IPS-18c (cell line): ENCODE results near the gene B3GNT9.

Experiments used
- H3K4me3 ChIP-seq: 2 replicates; pipeline ENCODE4 v1.7.0; 2013; ENCODE audit warnings: low read depth, mild to moderate bottlenecking, low read length, moderate library complexity; ENCODE audit not compliant: insufficient read depth
- H3K9me3 ChIP-seq: one replicate; pipeline ENCODE4 v1.6.1; 2013; ENCODE audit warnings: mild to moderate bottlenecking, low read length, moderate library complexity; ENCODE audit not compliant: control insufficient read depth, insufficient read depth

The B3GNT9 gene

GRCh38 chr16:67173808-67174705 lies 23.3 kb upstream of the B3GNT9 start:
- H3K9me3 ChIP-seq: no peaks in the 10 kb centered on the region
- H3K4me3 ChIP-seq: peak overlapping the region; percentile 47

GRCh38 chr16:67173323-67173722 lies 22.5 kb upstream of the B3GNT9 start:
- H3K4me3 ChIP-seq: no peak overlapping the region
- no peaks in the 10 kb centered on the region for H3K9me3 ChIP-seq

GRCh38 chr16:67170949-67171649 lies 20.3 kb upstream of the B3GNT9 start:
- H3K4me3 ChIP-seq: peak overlapping the region; percentile 64

GRCh38 chr16:67170168-67170948 lies 19.6 kb upstream of the B3GNT9 start, which contains the start of gene NOL3:
Gene NOL3, plus strand, starts transcription at chr16:67170538.
- no peaks in the 10 kb centered on the region for H3K9me3 ChIP-seq
- peak within 1 kb of the TSS; percentile 64 for H3K4me3 ChIP-seq

More at GRCh38 chr16:67170949-67171649, 20.3 kb upstream of the B3GNT9 start:
- H3K9me3 ChIP-seq: no peaks in the 10 kb centered on the region

GRCh38 chr16:67169642-67170167 lies 18.9 kb upstream of the B3GNT9 start:
- peak overlapping the region; percentile 64 for H3K4me3 ChIP-seq
- peaks cover 3% of the 10 kb centered on the region for H3K9me3 ChIP-seq

GRCh38 chr16:67169011-67169451 lies 18.2 kb upstream of the B3GNT9 start:
- H3K9me3 ChIP-seq: peaks cover 3% of the 10 kb centered on the region
- H3K4me3 ChIP-seq: peak overlapping the region; percentile 64

- H3K4me3 ChIP-seq: no peak overlapping the region
Measured at GRCh38 chr16:67167588-67167987, 16.8 kb upstream of the B3GNT9 start.

GRCh38 chr16:67166598-67167168 lies 15.9 kb upstream of the B3GNT9 start:
- no peak overlapping the region for H3K4me3 ChIP-seq

More at GRCh38 chr16:67167588-67167987, 16.8 kb upstream of the B3GNT9 start:
- peaks cover 6% of the 10 kb centered on the region for H3K9me3 ChIP-seq

GRCh38 chr16:67166110-67166547 lies 15.3 kb upstream of the B3GNT9 start:
- H3K4me3 ChIP-seq: no peak overlapping the region

More at GRCh38 chr16:67166598-67167168, 15.9 kb upstream of the B3GNT9 start:
- H3K9me3 ChIP-seq: peaks cover 6% of the 10 kb centered on the region

GRCh38 chr16:67165121-67166078 lies 14.6 kb upstream of the B3GNT9 start:
- peak overlapping the region; percentile 31 for H3K4me3 ChIP-seq
- peaks cover 6% of the 10 kb centered on the region for H3K9me3 ChIP-seq

More at GRCh38 chr16:67166110-67166547, 15.3 kb upstream of the B3GNT9 start:
- H3K9me3 ChIP-seq: peaks cover 6% of the 10 kb centered on the region

GRCh38 chr16:67164599-67165061 lies 13.8 kb upstream of the B3GNT9 start, which contains the start of gene HSF4:
Gene HSF4, plus strand, starts transcription at chr16:67164745. Its CDS starts 67 bp downstream, at chr16:67164812.
- H3K9me3 ChIP-seq: peaks cover 6% of the 10 kb centered on the region
- peak within 1 kb of the TSS; percentile 43 for H3K4me3 ChIP-seq

GRCh38 chr16:67163999-67164558 lies 13.3 kb upstream of the B3GNT9 start:
- Histone ChIP-seq H3K4me3 (peak overlapping the region; percentile 43; the same call in 1 of the 2 replicates), H3K9me3 (peaks cover 6% of the 10 kb centered on the region)

GRCh38 chr16:67163164-67163998 lies 12.6 kb upstream of the B3GNT9 start:
- H3K9me3 ChIP-seq: peaks cover 6% of the 10 kb centered on the region
- peak overlapping the region; percentile 43 for H3K4me3 ChIP-seq

- peak overlapping the region; percentile 43; the same call in 1 of the 2 replicates for H3K4me3 ChIP-seq
Measured at GRCh38 chr16:67162506-67163163, 11.8 kb upstream of the B3GNT9 start.

More at GRCh38 chr16:67162506-67163163, 11.8 kb upstream of the B3GNT9 start:
- H3K9me3 ChIP-seq: peaks cover 6% of the 10 kb centered on the region
